Immature natural killer cell (primary cell): ENCODE data around the gene SLC25A13. TPM values are rescaled to one million over a fixed set of nuclear protein-coding genes. Genes with fewer than 3 reads are reported as not detected.

Experiments
- DNase-seq, 3 donors: peaks; one replicate each; pipeline ENCODE4 v3.0.0; 2022; ENCODE audit warnings: mixed read lengths in 1 of 3
- H3K27ac Mint-ChIP-seq, 6 donors: one replicate each; pipeline ENCODE4 v1.8.0; 2020; ENCODE audit warnings: mixed read lengths in 6 of 6, mild to moderate bottlenecking in 5 of 6, inconsistent platforms in 4 of 6, moderate library complexity in 3 of 6
- H3K27me3 Mint-ChIP-seq, 3 donors: one replicate each; pipeline ENCODE4 v1.8.0; 2020 to 2021; ENCODE audit warnings: low read depth in 3 of 3, mild to moderate bottlenecking in 3 of 3, mixed read lengths in 3 of 3, moderate library complexity in 3 of 3, inconsistent platforms in 1 of 3
- H3K36me3 Mint-ChIP-seq, 3 donors: one replicate each; pipeline ENCODE4 v1.8.0; 2020; ENCODE audit warnings: mixed read lengths in 3 of 3, inconsistent platforms in 2 of 3, mild to moderate bottlenecking in 2 of 3
- H3K4me1 Mint-ChIP-seq, 2 donors: one replicate each; pipeline ENCODE4 v1.8.0; 2020; ENCODE audit warnings: inconsistent platforms in 2 of 2, mild to moderate bottlenecking in 2 of 2, mixed read lengths in 2 of 2, moderate library complexity in 1 of 2
- H3K4me3 Mint-ChIP-seq, 5 donors: one replicate each; pipeline ENCODE4 v1.8.0; 2020; ENCODE audit warnings: mild to moderate bottlenecking in 5 of 5, mixed read lengths in 5 of 5, inconsistent platforms in 3 of 5, moderate library complexity in 3 of 5
- H3K9me3 Mint-ChIP-seq, 6 donors: one replicate each; pipeline ENCODE4 v1.8.0; 2020; ENCODE audit warnings: mild to moderate bottlenecking in 6 of 6, mixed read lengths in 6 of 6, inconsistent platforms in 4 of 6, moderate library complexity in 3 of 6
- polyA plus RNA-seq, 3 donors: library from polyadenylated mRNA; unstranded; fragments of 300-500 nt; fragmentation: Illumina TruSeq; gene quantifications; one replicate each; pipeline ENCODE4 v1.2.3, GENCODE V29; 2021

Gene SLC25A13
- polyA plus RNA-seq, 3 donors from 2014 or later: 4.2 to 9.3 (median 5.3) TPM

GRCh38 chr7:96120445-96121225 lies 201.3 kb downstream of the SLC25A13 start:
- DNase-seq: no peak
- Mint-ChIP-seq H3K4me3 (no peak overlapping the region), H3K27me3 (peaks cover 0 to 2% (median 0%) of the 10 kb centered on the region in 3 donors), H3K27ac (no peak overlapping the region), H3K9me3 (no peaks in the 10 kb centered on the region), H3K4me1 (peaks cover 7 to 11% of the 10 kb centered on the region in 2 donors), H3K36me3 (peaks cover 0 to 32% (median 24%) of the 10 kb centered on the region in 3 donors)

GRCh38 chr7:96118449-96119001 lies 203.4 kb downstream of the SLC25A13 start:
- peaks cover 7 to 11% of the 10 kb centered on the region in 2 donors for H3K4me1 Mint-ChIP-seq
- peaks cover 0 to 2% (median 2%) of the 10 kb centered on the region in 3 donors for H3K27me3 Mint-ChIP-seq
- DNase-seq: no peak
- no peaks in the 10 kb centered on the region for H3K9me3 Mint-ChIP-seq
- H3K27ac Mint-ChIP-seq: peak overlapping the region in 2 of 6 donors; percentile 40 to 62
- peaks cover 0 to 25% (median 22%) of the 10 kb centered on the region in 3 donors for H3K36me3 Mint-ChIP-seq
- H3K4me3 Mint-ChIP-seq: peak overlapping the region in 2 of 5 donors; percentile 1 to 46

- no peak overlapping the region for H3K4me3 Mint-ChIP-seq
- no peak overlapping the region for H3K27ac Mint-ChIP-seq
- peaks cover 0 to under 1% (median 0%) of the 10 kb centered on the region in 6 donors for H3K9me3 Mint-ChIP-seq
- DNase-seq: no peak
- peaks cover 7% of the 10 kb centered on the region in 2 donors for H3K4me1 Mint-ChIP-seq
- H3K36me3 Mint-ChIP-seq: peaks cover 0 to 17% (median 12%) of the 10 kb centered on the region in 3 donors
- peaks cover 2% of the 10 kb centered on the region in 3 donors for H3K27me3 Mint-ChIP-seq
Measured at GRCh38 chr7:96116173-96116572, 205.7 kb downstream of the SLC25A13 start.

- Mint-ChIP-seq H3K4me3 (no peak overlapping the region), H3K27ac (no peak overlapping the region), H3K27me3 (peaks cover 2 to 3% (median 2%) of the 10 kb centered on the region in 3 donors), H3K4me1 (peaks cover 7% of the 10 kb centered on the region in 2 donors), H3K9me3 (peaks cover 0 to 1% (median 0%) of the 10 kb centered on the region in 6 donors), H3K36me3 (no peaks in the 10 kb centered on the region)
- no peak for DNase-seq
Measured at GRCh38 chr7:96114190-96114589, 207.7 kb downstream of the SLC25A13 start.

- DNase-seq: no peak
- Mint-ChIP-seq H3K4me3 (no peak overlapping the region), H3K27me3 (peaks cover 2 to 5% (median 2%) of the 10 kb centered on the region in 3 donors), H3K36me3 (no peaks in the 10 kb centered on the region), H3K27ac (no peak overlapping the region), H3K4me1 (no peaks in the 10 kb centered on the region), H3K9me3 (peaks cover 0 to 2% (median 0%) of the 10 kb centered on the region in 6 donors)
Measured at GRCh38 chr7:96111405-96111804, 210.5 kb downstream of the SLC25A13 start.

GRCh38 chr7:96104984-96105383 lies 216.9 kb downstream of the SLC25A13 start:
- H3K27ac Mint-ChIP-seq: no peak overlapping the region
- peaks cover 2 to 3% (median 2%) of the 10 kb centered on the region in 3 donors for H3K27me3 Mint-ChIP-seq
- H3K36me3 Mint-ChIP-seq: no peaks in the 10 kb centered on the region
- peaks cover 0 to 2% (median under 1%) of the 10 kb centered on the region in 6 donors for H3K9me3 Mint-ChIP-seq
- no peaks in the 10 kb centered on the region for H3K4me1 Mint-ChIP-seq
- H3K4me3 Mint-ChIP-seq: no peak overlapping the region
- DNase-seq: no peak

GRCh38 chr7:96102096-96102811 lies 219.6 kb downstream of the SLC25A13 start:
- no peak for DNase-seq
- Mint-ChIP-seq H3K27me3 (peaks cover 1 to 2% (median 2%) of the 10 kb centered on the region in 3 donors), H3K4me1 (no peaks in the 10 kb centered on the region), H3K36me3 (no peaks in the 10 kb centered on the region), H3K9me3 (peaks cover 0 to 5% (median 2%) of the 10 kb centered on the region in 6 donors), H3K4me3 (no peak overlapping the region), H3K27ac (no peak overlapping the region)

GRCh38 chr7:96100737-96101136 lies 221.2 kb downstream of the SLC25A13 start:
- H3K36me3 Mint-ChIP-seq: no peaks in the 10 kb centered on the region
- H3K27ac Mint-ChIP-seq: no peak overlapping the region
- no peak for DNase-seq
- H3K4me3 Mint-ChIP-seq: no peak overlapping the region
- no peaks in the 10 kb centered on the region for H3K4me1 Mint-ChIP-seq
- H3K9me3 Mint-ChIP-seq: peaks cover 0 to 5% (median 2%) of the 10 kb centered on the region in 6 donors
- H3K27me3 Mint-ChIP-seq: peaks cover 0 to 2% (median 1%) of the 10 kb centered on the region in 3 donors

GRCh38 chr7:96097835-96098234 lies 224.1 kb downstream of the SLC25A13 start:
- no peak overlapping the region for H3K4me3 Mint-ChIP-seq
- no peaks in the 10 kb centered on the region for H3K4me1 Mint-ChIP-seq
- no peak for DNase-seq
- H3K36me3 Mint-ChIP-seq: no peaks in the 10 kb centered on the region
- H3K27me3 Mint-ChIP-seq: peaks cover 1 to 3% (median 2%) of the 10 kb centered on the region in 3 donors
- H3K9me3 Mint-ChIP-seq: peaks cover 0 to 5% (median 2%) of the 10 kb centered on the region in 6 donors
- no peak overlapping the region for H3K27ac Mint-ChIP-seq

- Mint-ChIP-seq H3K4me1 (no peaks in the 10 kb centered on the region), H3K4me3 (no peak overlapping the region), H3K27me3 (peaks cover 0 to 7% (median 4%) of the 10 kb centered on the region in 3 donors), H3K36me3 (no peaks in the 10 kb centered on the region), H3K9me3 (peaks cover 0 to 4% (median under 1%) of the 10 kb centered on the region in 6 donors), H3K27ac (no peak overlapping the region)
- no peak for DNase-seq
Measured at GRCh38 chr7:96093435-96093834, 228.5 kb downstream of the SLC25A13 start.

- H3K4me1 Mint-ChIP-seq: no peaks in the 10 kb centered on the region
- H3K36me3 Mint-ChIP-seq: no peaks in the 10 kb centered on the region
- DNase-seq: no peak
- no peak overlapping the region for H3K4me3 Mint-ChIP-seq
- peaks cover 0 to 7% (median 4%) of the 10 kb centered on the region in 3 donors for H3K27me3 Mint-ChIP-seq
- H3K27ac Mint-ChIP-seq: no peak overlapping the region
- H3K9me3 Mint-ChIP-seq: no peaks in the 10 kb centered on the region
Measured at GRCh38 chr7:96090756-96091155, 231.1 kb downstream of the SLC25A13 start.

GRCh38 chr7:96089511-96089910 lies 232.4 kb downstream of the SLC25A13 start:
- DNase-seq: no peak
- Mint-ChIP-seq H3K4me3 (no peak overlapping the region), H3K36me3 (no peaks in the 10 kb centered on the region), H3K4me1 (no peaks in the 10 kb centered on the region), H3K9me3 (no peaks in the 10 kb centered on the region), H3K27ac (no peak overlapping the region), H3K27me3 (peaks cover 0 to 7% (median 2%) of the 10 kb centered on the region in 3 donors)

GRCh38 chr7:96088579-96088978 lies 233.3 kb downstream of the SLC25A13 start:
- Mint-ChIP-seq H3K4me1 (no peaks in the 10 kb centered on the region), H3K27ac (no peak overlapping the region), H3K9me3 (no peaks in the 10 kb centered on the region), H3K4me3 (no peak overlapping the region), H3K36me3 (no peaks in the 10 kb centered on the region), H3K27me3 (peaks cover 0 to 7% (median 2%) of the 10 kb centered on the region in 3 donors)
- no peak for DNase-seq

- no peaks in the 10 kb centered on the region for H3K9me3 Mint-ChIP-seq
Measured at GRCh38 chr7:96085953-96086352, 235.9 kb downstream of the SLC25A13 start.

More at GRCh38 chr7:96085953-96086352, 235.9 kb downstream of the SLC25A13 start:
- Mint-ChIP-seq H3K4me3 (no peak overlapping the region), H3K27ac (no peak overlapping the region), H3K27me3 (peaks cover 2 to 8% (median 5%) of the 10 kb centered on the region in 3 donors), H3K4me1 (no peaks in the 10 kb centered on the region), H3K36me3 (no peaks in the 10 kb centered on the region)
- DNase-seq: no peak
